Measurements from ENCODE around the gene EPHA6.

The EPHA6 gene

DNA sequence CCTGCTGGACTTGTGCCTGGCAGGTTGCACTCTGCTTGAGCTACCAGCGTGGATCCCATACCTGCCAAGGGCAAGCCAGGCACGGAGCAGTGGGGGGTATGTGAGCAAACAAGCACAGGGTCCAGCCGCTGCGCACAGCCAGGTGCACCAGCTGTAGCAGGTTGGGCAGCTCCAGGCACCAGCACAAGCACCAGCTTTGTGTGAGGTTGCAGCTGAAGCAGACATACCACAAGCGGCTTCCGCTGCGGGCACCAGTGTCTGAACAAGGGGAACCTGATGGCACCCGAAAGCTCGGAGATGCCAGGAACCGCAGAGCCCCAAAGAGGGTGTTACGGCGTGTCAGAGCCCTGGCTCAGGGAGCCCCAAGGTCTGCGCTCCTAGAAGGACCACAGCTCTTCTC lies 477.5 kb downstream of the EPHA6 start:
- no peak for DNase-seq

DNA sequence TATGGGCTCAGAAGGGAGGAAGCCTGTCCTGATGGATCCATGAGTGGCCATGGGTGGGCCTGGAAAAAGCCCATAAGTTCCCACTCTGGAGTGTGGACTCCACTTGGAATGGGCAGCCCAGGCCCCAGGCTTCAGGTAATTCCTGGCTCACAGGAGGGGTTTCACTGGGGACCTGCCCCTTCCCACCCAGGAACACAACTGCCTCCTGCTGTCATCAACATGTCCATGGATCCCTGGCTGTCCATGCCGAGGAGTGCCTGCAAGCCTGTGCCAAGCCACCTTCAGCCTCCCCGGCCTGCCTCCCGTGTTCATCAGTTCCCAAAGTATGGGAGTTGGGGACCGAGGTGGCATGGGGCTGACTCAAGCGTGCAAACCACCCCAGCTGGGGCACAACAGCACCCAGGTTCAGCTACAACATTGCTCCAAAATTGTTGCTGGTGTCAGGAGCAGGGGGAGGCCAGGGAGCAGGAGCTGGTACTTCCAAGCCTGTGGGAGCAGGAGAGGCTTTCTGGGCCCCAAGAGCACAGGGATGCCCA lies 479.3 kb downstream of the EPHA6 start:
- DNase-seq, result no peak

DNA sequence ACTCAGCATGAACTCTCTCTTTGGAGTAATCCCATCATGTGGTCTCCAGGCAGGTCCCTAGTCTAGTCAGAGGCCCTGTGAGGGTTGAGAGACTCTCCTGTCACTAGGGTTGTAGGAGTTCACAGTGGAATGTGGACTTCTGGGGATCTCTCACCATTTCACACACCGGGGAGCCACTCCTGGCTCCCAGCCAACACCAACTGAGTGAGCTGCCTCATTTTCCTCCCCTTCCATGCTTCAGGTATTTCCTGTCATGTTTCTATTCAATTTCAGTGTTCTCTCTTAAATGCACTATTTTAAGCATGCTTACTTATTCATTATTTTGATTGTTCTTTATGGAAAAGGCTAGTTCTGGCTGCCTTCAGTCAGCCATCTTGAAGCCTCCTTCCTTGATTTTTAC lies 482.6 kb downstream of the EPHA6 start:
- no peak for DNase-seq

DNA sequence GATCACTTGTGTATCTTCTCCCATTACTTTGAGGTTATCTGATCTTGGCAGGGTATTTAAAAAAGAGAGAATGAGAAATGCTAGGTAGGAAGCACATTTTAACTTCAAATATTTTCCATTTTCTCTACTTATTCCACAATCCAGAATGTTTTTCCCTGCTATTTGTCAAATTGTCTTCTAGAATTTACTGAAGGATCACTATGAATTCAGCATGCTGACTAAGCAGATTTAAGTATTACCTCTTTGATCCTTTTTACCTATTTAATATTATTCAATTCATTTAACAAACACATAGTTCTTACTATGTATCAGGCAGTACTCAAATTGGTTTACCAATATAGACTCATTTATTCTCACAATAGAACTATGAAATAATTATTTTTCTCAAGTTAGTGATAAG lies 486.7 kb downstream of the EPHA6 start:
- DNase-seq, result no peak

DNA sequence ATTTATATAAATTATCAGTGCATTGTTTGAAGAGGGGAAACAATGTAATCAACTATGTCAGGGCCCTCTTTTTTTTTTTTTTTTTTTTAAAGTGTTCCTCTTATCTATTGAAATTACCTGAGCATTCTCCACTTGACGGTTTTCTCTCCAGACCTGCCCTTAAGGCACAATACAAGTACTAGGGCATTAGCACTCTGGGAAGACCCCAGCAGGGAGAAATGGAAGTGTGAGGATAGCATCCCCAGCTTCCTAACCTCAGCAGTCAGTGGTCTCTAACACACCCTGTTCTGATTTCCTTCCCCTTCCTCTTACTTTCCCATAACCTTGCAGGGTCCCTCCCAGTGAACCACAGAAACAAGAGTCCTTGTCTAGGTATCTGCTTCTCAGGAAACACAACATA lies 491.8 kb downstream of the EPHA6 start:
- DNase-seq, result no peak

DNA sequence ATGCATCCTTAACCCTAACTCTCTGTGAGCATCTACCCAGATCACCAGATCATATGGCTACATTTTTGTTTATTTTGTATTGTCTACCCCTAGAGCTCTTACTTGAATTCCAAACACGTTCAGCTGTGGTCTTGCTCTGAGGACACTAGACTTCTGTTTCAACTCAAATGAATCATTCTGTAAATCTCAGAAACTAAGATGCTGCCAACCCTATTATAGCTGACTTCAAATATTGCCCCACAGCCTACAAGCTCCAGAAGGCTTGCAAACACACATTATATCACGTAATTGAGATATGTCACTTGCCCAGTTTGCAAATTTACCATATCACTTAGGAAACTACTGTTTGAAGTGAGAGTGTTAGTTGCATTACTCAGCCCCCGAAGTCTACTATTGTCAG lies 524.0 kb downstream of the EPHA6 start:
- DNase-seq, result no peak

DNA sequence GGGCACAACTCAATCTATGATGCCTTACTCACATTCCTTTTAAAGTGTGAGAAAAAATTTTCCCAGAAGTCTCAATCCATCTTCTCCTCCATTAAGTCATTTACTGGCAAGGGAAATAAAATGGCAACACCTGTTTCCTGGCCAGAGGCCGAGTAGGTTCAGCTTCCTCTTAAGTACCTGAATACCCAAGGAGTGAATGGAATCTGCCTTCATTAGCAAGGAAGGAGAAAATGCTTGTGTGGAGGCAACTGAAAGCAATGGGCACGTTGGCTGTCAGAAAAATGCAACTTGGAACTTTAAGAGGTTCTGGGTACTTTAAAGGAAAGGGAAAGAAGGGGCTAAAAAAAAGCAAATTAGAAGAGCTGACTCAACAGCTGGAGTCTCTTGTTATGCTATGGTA lies 526.5 kb downstream of the EPHA6 start:
- DNase-seq, result no peak

DNA sequence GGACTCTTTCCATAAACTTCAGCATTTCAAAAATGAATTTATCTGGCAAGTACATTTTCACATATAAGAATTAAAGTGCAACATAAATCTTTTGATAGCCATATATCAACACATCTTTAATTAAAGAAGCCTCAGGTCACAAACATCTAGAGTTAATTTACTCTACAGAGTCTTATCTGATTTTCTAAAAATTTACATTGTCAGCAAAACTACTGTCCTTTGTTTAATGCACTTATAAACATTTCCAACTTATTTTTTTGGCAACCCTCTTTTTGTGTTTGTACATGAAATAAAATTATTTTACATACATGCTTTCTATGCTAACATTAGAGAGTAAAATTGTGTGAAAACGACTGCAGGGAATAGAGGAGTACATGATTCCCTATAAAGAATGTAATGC lies 533.4 kb downstream of the EPHA6 start:
- no peak for DNase-seq

DNA sequence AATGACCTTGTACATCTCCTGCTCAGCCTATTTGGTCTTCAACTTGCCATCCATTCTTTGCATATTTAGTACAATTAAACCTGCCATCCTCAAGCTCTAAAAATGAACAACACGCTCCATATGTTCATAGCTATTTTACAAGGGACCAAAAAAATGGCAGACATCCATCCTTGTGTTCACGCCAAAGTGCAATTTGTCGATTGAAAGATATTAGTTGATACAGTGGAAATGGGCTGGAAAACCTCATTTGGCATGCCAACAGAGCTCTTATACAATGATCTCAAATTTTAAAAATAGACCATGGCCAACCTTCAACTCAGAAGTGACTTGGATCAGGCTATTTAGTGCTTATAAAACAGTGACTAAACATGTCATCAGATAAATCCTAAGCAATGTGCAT lies 536.6 kb downstream of the EPHA6 start:
- DNase-seq, result no peak

DNA sequence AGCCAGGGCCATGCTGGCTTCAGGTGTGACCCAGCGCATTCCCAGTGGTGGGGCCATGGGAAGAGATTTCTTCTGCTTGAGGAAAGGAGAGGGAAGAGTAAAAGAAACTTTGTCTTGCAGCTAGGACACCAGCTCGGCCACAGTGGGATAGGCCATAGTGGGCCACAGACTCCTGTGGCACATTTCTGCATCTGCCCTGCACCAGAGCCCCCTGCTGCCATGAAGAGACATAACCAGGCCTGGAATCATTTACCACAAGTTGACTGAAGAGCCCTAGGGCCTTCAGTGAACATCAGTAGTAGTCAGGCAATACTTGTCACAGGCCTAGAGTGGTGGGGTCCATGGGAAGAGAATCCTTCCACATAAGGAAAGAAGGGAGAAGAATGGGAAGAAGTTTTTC lies 538.8 kb downstream of the EPHA6 start:
- DNase-seq, result no peak

DNA sequence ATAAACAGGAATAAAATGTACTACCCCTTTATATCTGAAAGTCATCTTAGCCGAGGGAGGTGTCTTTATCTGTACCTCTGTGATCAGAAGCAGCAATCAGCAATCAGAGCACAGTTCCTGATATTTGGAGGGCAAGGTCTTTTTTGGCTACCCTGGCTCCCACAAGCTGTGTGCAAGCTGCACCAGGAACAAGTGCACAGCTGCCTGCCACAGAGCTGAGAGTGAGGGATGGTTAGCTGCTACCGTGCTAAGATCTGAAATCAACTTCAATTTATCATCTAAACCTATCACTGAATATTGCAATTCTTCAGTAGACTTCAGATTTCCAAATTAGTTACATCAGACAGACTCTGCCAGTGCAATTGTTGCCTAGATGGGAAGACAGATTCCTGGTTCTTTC lies 545.6 kb downstream of the EPHA6 start:
- no peak for DNase-seq

DNA sequence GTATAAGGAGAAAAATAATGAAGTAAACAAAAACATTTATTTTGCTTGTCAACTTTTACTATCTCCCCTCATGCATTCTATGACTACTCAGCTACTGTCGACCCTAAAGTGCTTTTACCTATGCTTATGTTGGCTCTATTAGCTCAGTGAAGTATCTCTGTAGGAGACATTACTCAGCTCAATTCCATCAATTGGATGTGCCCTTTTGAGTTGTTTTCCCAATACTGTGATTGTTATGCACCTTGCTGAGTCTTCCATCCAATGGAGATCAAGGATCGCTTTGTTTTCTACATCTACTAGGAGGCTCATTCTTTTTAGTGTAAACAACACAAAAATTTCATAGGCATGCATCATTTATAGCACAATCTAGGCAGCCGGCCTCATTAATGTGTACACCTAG lies 546.4 kb downstream of the EPHA6 start:
- DNase-seq, result no peak

DNA sequence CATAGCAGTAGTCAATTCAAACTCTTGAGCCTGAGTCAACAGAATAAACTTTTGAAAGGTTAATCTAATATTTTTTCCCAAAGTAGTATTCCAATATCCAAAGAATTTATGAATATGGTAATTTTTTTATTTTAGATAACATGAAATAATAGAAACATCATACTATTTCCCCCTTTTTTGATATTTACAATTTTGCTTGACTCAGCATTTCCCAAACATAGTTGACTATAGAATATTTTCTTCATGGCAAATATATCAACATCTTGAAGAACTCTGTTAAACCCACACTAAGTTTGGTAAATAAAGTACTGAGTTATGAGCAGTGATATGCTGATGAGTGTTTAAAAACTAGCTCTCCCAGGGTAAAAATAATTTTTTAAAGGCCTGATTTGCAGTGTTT lies 570.2 kb downstream of the EPHA6 start:
- no peak for DNase-seq

DNA sequence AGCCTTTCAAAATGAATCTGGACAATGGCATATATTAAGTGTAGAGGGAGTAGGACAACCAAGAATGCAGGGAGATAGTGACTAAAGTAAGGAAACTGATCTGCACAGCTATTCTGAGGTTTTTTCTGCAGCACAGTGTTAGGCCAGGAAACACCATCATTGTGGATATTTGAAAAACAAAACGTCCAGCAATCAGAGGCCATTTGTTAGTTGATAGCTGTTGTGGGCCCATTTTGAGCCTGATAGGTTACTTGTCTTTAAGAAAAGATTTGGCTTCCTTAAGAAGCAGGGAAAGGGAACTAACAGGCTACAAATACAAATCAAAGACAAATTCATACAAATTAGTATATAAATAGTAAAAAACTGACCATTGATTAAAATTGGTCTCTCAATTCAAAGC lies 574.4 kb downstream of the EPHA6 start:
- DNase-seq, result no peak

DNA sequence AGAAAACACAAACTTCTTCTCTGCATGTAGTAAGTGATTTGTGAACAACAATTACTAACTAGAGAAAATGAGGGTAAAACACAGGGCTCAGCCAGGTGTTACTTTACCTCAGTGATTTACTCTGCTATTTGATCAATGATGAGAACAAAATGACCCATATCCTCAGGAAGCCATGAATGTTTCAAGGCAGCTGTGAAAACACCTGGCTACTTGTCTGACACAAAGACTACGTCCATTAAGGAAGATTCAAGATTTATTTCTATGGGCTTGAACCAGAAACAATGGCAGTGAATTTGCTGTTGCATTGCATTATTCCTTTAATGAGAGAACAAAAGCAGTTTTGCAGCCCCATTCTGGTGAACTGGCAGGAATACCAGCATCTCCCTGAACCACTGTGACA lies 575.5 kb downstream of the EPHA6 start:
- no peak for DNase-seq

DNA sequence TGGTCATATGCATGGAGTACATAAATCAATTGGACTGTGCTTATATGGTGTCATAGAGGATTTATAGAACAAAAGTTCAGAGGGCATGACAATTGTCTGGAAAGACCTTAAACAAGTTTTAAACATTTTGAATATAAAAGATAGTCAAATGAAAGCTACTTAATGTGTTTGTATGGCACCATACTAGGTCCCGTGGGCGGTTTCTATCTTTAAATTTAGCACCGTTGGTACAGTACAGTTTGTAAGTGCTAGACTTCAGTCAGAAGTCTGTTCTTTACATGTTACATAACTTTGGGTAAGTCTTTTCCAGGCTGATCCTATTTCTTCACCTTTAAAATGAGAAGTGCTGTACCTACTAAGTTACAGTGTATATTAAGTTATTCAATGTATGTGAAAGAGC lies 576.8 kb downstream of the EPHA6 start:
- DNase-seq, result no peak

DNA sequence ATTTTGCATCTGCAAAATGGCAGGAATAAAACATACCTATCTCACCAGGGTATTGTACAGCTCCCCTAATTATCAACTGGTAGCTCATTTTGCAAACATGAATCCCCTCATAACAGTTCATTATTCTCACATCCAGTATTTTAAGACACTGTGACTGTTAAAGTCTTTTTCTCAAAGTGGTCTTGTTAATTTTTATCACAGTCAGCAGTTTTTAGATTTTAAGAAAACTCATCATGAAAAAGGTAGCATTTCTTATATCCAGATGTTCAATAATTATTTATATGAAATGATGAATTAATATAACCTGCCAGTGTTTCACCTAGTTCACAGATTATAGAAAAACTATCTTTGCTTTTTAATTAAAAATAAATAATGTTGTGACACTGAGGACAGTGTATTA lies 595.2 kb downstream of the EPHA6 start:
- no peak for DNase-seq

DNA sequence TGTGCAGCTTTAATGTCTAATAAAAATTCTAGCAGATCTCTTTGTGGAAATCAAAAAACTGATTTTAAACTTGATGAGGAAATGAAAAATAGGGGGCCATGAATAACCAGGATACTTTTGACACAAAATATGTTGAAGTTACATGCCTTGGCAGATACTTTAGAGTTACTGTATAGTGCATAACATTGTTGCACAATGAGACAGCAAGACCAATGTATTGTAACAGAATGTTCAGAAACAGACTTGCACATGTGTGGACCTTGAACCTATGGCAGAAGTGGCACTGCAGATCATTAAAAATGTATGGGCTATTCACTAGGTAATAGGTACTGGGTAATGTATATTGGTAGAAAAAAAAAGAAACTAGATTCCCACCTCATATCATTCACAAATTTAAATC lies 607.2 kb downstream of the EPHA6 start:
- DNase-seq, result no peak

DNA sequence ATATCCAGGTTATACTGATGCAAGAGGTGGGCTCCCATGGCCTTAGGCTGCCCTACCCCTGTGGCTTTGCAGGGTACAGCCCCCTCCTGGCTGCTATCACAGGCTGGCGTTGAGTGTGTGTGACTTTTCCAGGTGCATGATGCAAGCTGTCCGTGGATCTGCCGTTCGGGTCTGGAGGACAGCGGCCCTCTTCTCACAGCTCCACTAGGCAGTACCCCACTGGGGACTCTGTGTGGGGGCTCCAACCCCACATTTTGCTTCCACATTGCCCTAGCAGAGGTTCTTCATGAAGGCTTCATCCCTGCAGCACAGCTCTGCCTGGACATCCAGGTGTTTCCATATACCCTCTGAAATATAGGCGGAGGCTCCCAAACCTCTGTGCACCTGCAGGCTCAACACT lies 610.6 kb downstream of the EPHA6 start:
- no peak for DNase-seq

DNA sequence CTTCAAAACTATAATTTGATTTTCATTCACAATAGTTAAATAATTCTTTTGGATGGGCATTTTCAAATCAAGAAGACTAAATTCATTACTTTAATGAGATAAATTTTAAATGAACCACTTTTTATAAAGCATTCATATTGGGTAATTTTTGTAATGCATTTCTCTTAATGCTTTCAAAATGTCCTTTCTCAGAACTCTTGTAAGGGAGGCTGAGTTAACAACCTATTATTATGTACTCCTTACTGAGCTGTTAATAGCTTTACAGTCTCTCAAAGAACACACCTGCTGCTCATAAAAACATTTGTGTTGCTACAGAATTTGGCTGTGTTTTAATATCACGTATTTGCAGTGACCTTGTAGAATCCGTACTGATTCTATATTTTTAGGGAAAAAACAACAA lies 616.2 kb downstream of the EPHA6 start:
- no peak for DNase-seq

DNA sequence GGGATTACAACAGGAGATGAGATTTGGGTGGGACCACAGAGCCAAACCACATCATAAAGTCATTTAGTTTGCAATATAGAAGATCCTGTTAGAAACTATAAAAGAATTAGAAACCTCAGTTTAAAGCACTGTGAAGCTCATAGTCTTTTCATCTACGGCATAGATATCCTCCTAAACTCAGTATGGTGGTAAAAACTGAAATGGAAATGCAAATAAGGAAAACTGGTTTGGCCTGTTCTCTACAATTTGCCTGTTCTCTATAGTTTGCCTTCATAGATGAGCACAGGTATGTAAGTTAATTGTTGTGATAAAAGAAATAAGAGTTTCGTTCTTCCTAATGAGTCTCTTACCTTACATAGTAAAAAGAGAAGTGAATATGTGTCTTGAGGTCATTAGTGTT lies 618.5 kb downstream of the EPHA6 start:
- no peak for DNase-seq

DNA sequence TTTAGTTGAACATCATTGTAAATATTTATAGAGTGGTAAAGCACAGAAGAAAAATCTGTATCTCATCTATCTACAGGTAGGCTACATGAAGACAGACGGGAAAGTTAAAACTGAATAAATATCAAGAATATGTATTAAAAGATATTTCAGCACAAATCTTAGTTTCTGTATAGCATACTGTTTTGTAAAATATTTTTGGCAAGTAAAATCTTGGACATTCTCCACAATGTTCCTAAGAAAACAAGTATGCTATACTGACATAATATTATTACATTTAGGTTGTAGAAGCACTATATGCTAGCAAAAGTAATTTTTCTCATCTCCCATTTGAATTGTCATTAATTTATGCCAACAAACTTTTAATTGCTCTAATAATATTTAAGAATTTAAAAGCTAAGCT lies 623.7 kb downstream of the EPHA6 start:
- DNase-seq, result no peak

DNA sequence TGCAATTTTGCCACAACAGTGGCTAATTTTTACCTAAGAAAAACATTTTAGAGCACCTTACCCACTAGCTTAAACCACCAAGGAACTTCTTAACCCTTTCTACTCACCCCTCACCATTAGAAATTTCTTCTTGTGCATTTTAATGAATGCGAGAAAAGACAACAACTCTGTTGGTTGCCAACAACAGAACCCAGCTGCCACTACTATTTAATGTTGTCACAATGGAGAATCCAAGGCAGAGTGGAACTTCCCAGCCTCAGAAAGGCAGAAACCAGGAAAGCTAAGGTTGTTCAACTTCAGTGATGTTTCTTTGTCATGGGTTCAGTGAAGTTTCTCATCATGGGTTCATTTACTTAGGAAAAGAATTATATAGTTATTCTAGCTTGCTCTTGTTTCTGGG lies 625.0 kb downstream of the EPHA6 start:
- DNase-seq, result no peak

DNA sequence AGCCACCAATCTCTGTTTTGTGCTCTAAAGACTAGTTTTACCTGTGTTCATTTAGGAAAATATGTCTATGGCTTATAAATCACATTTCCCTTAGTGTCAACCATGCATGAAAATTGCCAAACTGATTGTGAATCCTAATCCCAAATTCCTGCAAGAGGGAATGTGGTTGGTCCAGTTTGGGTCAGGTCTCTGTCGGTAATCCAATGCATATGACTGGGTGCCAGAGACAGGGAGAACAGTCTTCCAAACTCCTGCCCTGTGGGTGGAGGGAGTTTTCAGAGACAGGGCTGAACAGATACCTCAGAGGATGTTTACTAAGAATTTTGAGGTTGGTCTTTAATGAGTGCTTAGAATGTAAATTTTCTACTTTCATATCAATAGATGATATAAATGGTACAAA lies 649.6 kb downstream of the EPHA6 start:
- DNase-seq, result no peak

DNA sequence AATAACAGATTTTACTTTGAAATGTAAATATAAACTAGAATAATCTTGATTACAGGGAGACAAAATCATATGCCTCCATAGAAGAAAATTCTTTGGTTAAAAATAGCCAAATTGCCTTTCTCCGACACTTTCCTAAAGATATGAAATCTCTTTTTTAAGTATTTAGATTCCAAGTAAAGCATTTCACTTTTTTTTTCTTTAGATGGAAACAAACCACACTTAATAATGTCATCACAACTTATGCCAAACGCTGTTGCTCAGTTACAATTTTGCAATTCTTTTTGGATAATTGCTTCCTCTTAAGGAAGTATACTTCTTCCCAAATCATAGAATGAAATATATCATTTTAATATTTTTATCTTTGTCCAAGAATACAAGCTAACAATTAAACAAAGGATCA lies 656.1 kb downstream of the EPHA6 start:
- DNase-seq, result no peak

DNA sequence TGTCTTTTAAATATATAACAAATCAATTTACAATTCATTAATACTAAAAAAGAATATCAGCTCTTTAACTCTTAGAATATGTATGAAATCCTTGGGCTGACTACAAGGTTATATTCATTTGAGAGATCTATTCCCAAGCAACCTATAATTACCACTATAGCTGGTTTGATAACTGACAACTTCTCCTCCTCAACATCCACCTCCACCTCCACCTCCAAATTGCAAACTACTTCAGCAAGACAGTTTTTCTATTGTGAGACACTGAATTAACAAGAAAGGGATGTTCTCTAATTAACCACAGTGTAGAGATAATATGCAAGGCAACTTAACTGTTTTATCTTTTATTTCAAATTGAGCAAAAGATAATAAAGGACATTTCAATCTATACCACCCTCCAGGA lies 665.3 kb downstream of the EPHA6 start:
- no peak for DNase-seq

Measured in fibroblast of skin of abdomen (primary cell).